Measurements from ENCODE around the gene PIGU. TPM values are rescaled to one million over a fixed set of nuclear protein-coding genes. Genes with fewer than 3 reads are reported as not detected.

Gene PIGU
- total and polyA plus RNA-seq, 2 of the 13 experiments (the other 11 are each of a cell fraction or from before 2014, with no cell fraction given) = 45.5 to 231 TPM

GRCh38 chr20:34522969-34523871, 153.7 kb downstream of the PIGU start (continued):
- TF ChIP-seq TEAD3 (CRISPR knock-in tag; optimal IDR thresholded peaks at IDR 0.05; ENCODE audit: borderline replicate concordance) (peak; percentile 48), ZNF275 (CRISPR knock-in tag; IDR thresholded peaks at IDR 0.05; ENCODE audit: borderline replicate concordance) (no peak), HMGA1 (CRISPR knock-in tag; conservative IDR thresholded peaks at IDR 0.05) (no peak), GTF3A (CRISPR knock-in tag; conservative IDR thresholded peaks at IDR 0.05) (no peak), PHF8 (CRISPR knock-in tag; IDR thresholded peaks at IDR 0.05) (no peak), ZZZ3 (CRISPR knock-in tag; IDR thresholded peaks at IDR 0.05; ENCODE audit: borderline replicate concordance) (no peak), ZNF768 (CRISPR knock-in tag; IDR thresholded peaks at IDR 0.05) (no peak; the same call in 1 of the 2 replicates), KIAA2018 (CRISPR knock-in tag; IDR thresholded peaks at IDR 0.05; ENCODE audit: borderline replicate concordance) (no peak), DRAP1 (CRISPR knock-in tag; IDR thresholded peaks at IDR 0.05) (peak; percentile 33; the same call in 1 of the 2 replicates), ZBTB26 (CRISPR knock-in tag; IDR thresholded peaks at IDR 0.05; ENCODE audit: borderline replicate concordance) (peak; percentile 35; the same call in 1 of the 2 replicates), MLLT10 (CRISPR knock-in tag; IDR thresholded peaks at IDR 0.05) (no peak), ZNF34 (CRISPR knock-in tag; IDR thresholded peaks at IDR 0.05; ENCODE audit: borderline replicate concordance) (no peak), GPN1 (CRISPR knock-in tag; IDR thresholded peaks at IDR 0.05; ENCODE audit: borderline replicate concordance) (no peak), RFXANK (CRISPR knock-in tag; IDR thresholded peaks at IDR 0.05) (no peak), CREB1 (IDR thresholded peaks at IDR 0.05) (no peak), CREB1 (CRISPR knock-in tag; IDR thresholded peaks at IDR 0.05) (no peak), GTF2F1 (IDR thresholded peaks at IDR 0.05; ENCODE audit: low read length) (no peak)
